NOMO-1 treated with dmso at 0.1 percent for 144 hours (cell line): ENCODE data around the gene CRHR2.
"Not testable (repeated sequence)": the region's sequence is repeated elsewhere in the genome, so short reads cannot be mapped to it uniquely, and the experiment has no call there.

Experiments used
- DNase-seq: peaks from one replicate; lab custom pipeline; 2025; ENCODE audit not compliant: unreplicated experiment; lab: John Stamatoyannopoulos, UW

The CRHR2 gene

DNA sequence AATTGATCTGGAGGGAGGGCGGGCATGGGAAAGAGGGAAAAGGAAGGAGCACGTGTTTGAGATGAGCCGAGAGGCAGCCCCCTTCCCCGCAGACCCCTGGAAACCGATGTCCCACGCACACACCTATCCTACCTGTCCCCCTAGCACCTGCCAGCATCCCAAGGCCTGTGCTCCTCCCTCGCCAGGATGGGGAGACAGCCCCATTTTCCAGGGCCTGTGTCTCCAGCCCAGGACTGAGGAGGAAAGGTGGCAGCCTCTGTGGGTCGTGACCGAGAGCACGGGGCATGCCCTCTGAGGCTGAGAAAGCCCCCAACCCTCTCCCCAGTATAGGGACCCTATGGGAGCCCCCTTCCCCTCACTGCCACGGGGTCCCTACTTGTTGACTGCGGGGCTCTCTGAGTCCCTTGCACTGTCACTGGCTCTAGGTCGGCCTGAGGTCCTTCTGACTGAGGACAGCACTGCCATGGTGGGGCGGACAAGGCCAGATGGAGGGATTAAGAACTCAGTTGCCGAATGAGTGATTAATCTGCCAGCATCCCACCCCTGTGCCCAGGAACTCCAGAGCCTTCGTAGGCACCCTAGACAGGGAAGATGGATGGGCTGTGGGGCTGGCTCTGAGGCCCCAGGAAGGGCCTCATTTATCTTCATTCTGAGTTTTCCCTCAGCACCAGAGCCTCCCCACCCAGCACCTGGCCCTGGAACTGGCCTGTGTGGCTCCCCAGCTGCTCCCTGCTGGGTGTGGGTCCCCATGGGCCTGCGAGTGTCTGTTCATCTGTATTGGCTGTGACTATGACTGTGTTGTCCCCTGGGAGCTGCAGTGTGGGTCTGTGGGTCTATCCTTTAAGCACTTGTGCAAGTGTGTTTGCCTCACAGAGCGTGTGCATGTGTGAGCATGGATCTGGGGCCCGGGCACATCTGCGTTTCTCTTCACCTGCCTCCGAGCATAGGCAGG lies 26.0 kb downstream of the CRHR2 start:
- no peak for DNase-seq

- DNase-seq = no peak
Measured at GRCh38 chr7:30655096-30655970, 26.9 kb downstream of the CRHR2 start.

GRCh38 chr7:30654296-30655090 lies 27.8 kb downstream of the CRHR2 start:
- no peak for DNase-seq

- DNase-seq = no peak
Measured at GRCh38 chr7:30652698-30653641, 29.3 kb downstream of the CRHR2 start.

DNA sequence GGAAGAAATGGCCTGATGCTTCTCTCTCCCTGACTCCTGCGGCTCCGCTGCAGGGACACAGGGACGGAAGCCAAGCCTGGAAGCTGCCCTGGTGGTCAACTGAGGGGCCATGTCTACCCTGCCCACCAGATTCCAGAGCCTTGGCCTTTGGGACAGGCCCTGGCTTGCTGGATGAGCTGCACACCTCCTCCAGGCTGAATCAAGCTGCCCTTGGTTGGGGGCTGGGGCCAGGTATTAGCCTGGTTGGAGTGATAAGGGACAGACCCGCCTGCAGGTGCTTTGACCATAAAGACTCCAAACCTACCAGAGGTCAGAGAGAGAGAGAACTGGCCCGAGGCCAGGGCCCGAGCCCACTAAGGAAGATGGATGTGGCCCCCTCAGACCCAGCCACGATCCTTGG lies 30.1 kb downstream of the CRHR2 start:
- DNase-seq = no peak

GRCh38 chr7:30650421-30650808 lies 31.8 kb downstream of the CRHR2 start:
- no peak for DNase-seq

DNA sequence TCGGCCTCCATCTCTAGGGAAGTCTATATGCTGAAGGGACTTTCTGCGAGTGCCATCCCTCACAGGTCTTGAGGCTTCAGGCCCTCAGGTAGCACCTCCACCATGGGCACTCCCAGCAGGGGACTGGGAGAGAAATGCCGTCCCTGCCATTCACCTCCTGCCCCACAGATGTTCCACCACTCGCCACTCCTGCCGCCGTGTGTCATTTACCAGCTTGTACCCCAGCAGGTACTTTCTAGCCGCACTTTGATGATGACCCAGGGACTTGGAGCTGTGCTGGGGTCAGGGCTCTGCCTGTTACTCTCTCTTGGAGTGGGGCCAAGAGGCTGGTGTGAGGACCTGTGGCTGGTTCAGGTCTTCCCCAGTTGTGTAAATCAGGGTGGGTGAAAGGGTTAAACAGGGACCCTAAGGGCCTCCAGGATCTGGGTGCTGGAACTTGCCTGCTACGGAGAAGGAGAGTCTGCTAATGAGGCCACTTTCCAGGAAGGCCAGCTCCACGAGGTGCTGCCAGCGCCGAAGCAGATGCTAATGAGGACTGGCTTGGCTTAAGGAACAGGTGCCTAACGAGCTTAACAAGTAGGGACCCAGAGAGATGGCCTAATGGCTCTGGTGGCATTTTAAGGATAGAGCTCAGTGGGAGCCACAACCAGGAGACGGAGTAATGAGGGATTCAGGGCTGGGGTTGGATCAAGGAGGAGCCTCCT lies 32.4 kb downstream of the CRHR2 start:
- no peak for DNase-seq

DNA sequence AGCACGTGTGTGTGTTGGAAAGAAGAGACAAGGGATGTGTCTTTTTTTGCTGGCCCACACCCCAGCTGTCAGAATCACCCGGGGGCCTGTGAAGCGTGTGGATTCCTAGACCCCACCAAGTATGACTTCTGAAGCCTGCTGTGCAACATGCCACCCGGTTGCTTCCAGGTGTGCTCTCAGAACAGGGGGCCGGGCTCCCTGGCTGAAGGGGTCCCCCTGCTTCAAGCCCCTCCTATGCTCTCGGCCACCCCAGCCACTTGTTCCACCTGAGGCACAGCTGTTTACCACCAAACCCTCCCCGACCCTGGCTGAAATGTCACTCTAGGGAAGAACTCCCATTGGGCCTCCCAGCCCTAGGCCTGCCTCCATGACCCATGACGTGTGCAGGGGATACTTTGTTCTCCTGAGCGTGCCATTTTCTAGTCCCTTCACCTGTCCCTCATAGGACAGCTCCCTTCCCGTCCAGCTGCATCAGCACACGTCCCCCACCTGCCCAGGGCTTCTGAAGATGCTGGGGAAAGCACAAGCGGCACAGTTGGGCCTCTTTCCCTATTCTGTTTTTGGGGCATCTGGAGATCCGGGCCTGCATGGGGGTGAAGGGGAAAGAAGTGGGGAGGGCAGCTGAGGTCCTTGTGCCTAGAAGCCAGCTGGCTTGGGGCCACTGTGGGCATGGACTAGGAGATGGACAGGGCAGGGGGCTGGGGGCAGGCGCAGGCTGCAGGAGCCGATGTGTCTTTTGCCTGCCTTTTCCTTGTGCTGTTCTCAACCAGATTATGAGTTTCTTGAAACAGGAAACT lies 33.3 kb downstream of the CRHR2 start:
- no peak for DNase-seq

DNA sequence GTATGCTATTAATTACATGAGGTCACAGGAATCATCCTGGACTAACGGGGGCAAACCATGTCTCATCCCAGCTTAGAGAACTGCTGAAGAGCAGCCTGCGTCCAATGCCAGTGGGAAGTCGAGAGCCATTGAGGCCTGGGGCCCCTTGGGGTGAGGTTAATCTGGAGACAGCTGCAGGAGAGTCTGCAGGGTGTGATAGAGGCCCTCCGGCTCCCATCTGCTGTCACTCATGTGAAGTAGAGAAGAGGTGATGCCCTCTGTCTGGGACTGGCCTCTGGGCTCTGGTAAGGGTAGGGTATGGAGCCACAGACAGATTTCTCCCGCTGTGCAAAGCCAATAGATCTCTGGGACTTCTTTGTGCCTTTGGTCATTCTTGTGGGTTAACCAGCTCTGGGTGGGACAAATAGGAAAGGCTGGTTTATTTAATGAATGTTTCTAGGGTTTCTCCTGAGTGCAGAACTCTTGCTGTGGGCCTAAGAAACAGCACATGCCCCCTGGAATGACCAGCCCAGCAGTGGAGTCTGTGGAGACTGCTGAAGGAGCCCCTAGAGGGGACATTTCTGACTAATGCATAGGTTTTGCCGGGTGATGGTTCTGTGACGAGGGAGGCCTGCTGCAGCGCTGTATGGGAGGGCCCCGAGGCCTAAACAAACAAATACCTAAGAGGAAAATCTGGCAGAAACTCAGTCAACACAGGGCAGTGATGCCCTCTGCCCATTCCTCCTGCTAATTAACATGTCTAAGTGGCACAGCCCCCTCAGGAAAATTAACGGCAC lies 34.5 kb downstream of the CRHR2 start:
- DNase-seq = no peak

DNA sequence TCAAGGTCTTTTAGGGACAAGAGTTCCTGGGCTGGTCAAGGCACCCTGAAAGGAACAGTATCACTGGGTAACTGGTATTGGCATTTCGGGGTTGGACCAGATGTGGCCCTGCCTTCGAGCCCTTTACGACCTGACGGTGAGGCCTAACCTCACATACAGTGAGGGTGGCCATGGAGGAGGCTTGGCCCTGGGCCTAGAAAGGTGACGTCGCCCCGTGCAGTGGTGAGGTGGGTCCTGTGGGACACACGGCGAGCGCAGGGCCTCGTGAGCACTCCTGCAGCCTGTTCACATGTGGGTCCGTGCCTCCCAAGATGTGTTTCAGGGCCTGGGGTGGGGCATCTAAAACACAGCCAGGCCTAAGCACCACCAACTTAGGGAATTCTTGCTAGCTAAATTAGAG lies 36.1 kb downstream of the CRHR2 start:
- no peak for DNase-seq

DNA sequence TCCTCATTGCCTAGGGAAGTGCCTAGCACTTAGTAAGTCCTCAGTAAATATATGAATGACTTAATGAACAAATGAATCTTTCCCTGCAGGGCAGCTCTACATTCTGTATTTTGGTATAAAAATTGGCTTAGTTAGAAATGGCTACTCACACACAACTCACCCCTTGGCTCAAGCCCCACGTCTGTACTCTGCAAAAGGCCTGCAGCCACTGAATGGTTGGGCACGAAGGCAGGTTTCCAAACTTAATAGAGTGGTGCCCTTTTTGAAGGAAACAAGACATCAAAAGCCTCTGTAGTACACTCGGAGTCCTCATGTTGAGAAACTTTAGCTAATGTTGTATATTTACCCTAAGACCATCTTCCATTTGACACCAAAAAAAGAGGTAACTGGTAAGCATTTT lies 36.6 kb downstream of the CRHR2 start:
- no peak for DNase-seq

GRCh38 chr7:30644286-30644955 lies 37.8 kb downstream of the CRHR2 start:
- DNase-seq = no peak

- DNase-seq = no peak
Measured at GRCh38 chr7:30642789-30643188, 39.5 kb downstream of the CRHR2 start.

DNA sequence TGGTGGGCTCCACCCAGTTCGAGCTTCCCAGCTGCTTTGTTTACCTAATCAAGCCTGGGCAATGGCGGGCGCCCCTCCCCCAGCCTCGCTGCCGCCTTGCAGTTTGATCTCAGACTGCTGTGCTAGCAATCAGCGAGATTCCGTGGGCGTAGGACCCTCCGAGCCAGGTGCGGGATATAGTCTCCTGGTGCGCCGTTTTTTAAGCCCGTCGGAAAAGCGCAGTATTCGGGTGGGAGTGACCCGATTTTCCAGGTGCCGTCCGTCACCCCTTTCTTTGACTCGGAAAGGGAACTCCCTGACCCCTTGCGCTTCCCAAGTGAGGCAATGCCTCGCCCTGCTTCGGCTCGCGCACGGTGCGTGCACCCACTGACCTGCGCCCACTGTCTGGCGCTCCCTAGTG lies 39.9 kb downstream of the CRHR2 start:
- not testable (repeated sequence) for DNase-seq

DNA sequence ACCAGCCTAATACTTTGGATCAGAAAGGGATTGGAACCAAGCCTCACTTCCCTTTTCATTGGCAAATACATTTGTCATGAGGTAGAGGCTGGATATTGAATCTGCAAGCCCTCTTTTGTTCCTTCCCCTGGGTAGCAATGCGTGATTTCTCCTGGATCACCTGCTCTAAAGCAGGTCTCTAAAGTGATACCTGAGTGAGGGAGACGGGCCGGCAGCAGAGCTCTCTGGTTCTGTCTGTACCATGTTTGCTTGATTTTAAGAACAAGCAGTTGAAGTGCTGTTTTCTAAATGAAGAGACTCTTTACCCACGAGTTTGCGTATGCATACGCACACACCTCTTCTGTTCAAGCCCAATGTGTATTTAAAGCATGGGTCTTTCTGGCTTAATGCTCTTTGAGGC lies 46.5 kb downstream of the CRHR2 start:
- no peak for DNase-seq

- no peak for DNase-seq
Measured at GRCh38 chr7:30634634-30635201, 47.5 kb downstream of the CRHR2 start.

DNA sequence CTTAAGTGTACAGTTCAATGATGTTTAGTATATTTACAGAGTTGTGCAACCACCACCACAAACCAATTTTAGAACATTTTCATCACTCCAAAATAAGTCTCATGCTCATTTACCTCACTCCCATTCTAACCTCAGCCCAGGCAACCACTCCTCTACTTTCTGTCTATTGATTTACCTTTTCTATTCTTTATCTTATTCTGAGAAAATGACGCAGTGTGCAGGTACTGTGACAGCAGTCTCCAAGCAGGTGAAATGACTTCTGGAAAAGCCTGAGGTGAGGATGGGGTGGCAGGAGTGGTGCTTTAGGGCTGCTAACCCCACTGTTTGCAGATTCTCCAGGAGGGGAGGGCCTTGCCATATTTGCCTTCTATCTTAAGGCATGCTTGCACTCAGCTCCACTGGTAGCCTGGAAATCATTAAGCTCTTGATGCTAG lies 48.0 kb downstream of the CRHR2 start:
- no peak for DNase-seq
